Hematopoietic multipotent progenitor cell treated with erythropoietin and hydrocortisone succinate and interleukin-3 and kit ligand, for 6 days (in vitro differentiated cells): Measurements from ENCODE around the gene GRB2.
A peak's percentile ranks its signal among the peaks of the same experiment; 100 is the strongest.

Source experiments
- DNase-seq: peaks from one replicate; pipeline ENCODE4 v3.0.0-alpha.2; 2015

The GRB2 gene

DNA sequence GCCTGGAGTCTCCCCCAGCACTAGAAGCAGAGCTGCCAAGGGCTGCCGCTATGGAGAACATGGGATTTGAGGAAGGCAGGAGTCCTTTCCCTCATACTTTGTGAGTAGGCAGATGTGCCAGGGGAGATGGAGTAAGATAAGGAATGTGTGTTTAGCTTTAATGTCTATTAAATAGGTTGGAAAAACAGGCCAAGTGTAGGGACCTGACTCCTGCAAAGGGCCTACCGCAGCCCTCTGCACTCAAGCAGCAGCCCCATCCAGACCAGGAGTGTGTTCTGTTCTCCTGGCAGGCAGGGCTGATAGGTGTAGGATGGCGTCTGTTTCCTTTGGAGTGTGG is 132.7 kb downstream of the GRB2 start:
- no peak for DNase-seq

DNA sequence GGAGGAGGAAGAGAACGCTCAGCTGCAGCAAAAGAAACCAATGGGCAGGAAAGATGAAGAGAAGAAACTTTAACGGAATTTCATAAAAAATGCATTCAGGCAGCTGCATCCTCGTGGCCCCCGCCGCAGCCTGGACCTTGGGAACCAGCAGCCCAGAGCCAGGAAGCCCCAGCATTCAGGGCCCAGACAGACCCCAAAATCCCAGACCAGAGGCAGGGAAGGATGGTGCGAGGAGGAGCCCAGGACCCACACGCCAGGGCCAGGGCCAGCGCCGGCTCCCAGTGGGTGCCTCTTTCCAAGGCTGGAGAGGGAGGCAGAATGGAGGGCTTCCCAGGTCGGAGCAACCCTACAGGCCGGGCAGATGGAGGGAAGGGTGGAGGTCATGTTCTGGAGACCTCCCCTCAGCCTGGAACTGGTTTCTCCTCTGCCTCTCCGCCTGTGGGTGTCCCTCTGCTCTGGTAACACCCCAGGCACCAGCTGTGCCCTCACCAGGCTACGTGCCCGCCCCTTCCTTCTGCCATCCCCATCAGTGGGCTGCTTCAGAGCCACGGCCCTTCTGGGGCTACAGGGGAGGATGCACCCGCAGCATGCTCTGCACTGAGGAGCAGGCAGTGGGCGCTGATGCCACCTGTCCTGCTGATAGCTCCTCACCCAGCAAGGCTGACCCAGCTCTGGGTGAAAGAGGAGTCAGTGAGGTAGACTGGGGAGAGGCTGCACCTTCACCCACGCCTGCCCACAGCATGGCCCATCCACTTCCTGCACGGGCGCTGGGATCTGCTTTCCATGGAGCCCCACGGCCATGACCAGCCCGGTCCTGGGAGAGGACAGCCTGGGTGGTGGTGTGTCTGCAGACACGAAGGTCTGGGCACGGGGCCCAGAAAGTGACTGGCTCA is 133.3 kb downstream of the GRB2 start:
- DNase-seq = peak; percentile 50

DNA sequence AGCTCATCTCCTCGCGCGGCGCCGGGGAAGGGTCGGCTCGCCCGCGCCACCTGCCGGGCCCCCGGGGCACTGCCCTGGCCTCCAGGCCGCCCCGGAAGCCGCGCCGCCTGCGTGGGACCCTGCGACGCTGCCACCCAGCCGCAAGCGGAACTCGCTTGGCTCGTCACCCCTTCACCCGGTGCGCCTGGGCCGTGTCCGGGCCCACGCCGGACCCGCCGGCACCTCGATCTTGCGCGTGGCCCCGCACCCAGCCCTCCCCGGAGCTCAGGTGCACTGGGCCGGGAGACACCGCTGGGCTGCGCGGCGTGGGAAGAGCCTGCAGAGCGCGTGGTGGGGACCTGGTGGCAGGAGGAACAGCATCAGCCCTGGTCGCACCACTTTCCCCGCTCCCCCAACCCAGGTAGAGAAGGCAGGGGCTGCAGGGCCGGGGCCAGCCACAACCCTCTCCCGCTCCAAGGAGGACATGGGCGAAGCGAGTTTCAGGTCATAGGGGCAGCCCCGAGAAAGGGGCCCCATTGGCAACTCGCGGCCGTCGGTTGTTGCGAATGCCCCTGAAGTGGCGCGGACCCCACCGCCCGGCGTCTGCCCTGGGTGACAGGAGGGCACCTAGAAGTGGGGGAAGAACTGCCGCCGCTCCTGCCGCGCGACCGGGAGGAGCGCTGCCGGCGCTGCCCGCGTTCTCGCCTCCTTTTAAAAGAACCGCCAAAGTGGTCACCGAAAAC is 134.1 kb downstream of the GRB2 start:
- DNase-seq = peak; percentile 90

DNA sequence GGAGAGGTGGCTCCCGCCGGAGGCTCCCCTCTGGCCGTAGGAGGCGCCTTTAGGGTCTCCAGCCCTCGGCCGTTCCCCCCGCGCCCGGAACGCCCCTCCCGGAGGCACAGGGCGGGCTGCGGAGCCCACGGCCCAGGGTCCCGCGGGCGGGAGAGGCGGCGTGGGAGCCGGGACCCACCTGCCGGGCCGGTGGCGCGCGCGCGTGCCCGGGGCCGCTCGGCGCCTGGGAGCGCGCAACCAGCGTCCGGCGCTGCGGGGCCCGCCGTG is 134.6 kb downstream of the GRB2 start, which contains the start of gene MIF4GD:
Gene MIF4GD, minus strand, starts transcription at position 266 of the 267 bp plus-strand sequence. CDS start 1,036 bp downstream, outside the sequence.
- DNase-seq = no peak

DNA sequence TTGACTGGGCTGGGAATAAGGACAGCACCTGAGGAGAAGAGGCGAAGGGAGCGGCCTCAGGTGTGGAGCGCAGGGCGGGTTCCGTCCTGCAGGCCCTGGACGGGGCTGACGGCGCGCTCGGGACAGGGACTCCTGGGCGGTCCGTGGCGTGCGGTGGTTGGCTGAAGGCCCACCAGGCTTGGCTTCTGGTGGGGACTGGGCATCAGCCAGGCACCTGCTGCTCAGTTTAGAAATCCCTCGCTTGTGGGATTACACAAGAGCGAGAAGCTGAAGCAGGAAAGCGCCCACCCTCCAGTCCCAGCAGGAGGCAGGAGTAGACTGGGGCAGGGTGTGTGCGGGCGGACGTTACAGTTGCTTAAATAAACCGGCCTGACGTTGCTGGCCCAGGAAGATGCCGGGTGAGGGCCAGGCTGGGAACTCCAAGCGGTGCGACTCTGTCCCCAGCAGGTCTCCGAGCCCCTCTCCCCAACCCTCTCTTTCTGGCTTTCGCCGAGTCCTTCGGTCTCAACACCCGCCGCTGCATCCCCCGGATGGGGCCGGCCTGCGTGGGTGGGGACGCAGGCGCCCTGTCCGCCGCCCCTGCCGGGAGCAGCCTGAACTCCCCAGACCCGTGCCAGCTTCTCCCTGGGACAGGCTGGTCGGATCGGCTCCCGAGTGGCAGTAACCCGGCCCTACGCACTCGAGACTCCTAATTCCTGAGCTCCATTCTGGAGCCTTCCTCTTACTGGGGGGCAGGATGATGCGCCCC is 135.1 kb downstream of the GRB2 start:
- peak; percentile 86 for DNase-seq

DNA sequence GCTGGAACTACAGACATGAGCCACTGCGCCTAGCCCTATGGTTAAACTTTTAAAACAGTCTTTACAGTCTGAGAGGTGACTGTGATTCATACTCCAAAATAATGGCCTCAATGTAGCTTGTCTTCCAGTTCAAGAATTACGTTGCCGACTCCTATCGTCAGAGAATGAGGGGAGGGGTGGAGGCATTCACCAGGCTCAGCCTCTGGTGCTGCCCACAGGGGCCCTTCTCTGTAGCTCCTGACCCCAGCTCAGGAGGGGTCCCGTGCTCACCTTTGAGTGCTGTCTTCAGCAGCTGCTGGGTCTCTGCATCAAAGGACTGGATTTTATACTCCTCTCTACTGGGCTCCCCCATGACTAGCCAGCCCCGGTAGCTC is 135.6 kb downstream of the GRB2 start:
- DNase-seq = peak; percentile 34
